GM19372 (cell line): ENCODE measurements around the gene BABAM2.

ENCODE experiments used
- ATAC-seq: cut with Tn5 transposase; IDR thresholded peaks from one replicate; pipeline ENCODE4 v1.9.1; 2021; ENCODE audit warnings: mild to moderate bottlenecking, low read depth, moderate library complexity; ENCODE audit not compliant: unreplicated experiment

The BABAM2 gene

GRCh38 chr2:28348149-28348567 lies 457.6 kb downstream of the BABAM2 start:
- ATAC-seq = no peak

DNA sequence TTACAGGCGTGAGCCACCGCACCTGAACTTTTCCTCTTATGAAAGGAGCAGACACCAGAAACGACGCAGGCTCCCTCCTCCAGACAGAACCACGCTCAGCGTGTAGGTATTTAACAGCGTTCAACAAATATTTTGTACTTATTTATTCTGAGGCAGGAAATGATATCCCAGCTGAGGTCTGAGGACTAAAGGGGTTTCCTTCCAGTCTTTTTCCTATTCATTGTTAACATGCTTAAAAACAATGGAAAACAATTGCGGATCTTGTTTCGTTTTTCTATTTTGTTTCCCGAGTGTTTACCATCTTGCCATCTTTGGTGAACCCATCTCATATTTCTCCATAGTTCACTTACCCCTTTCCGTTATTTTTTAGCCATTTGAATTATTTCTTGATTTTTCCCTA lies 458.4 kb downstream of the BABAM2 start:
- no peak for ATAC-seq

GRCh38 chr2:28349546-28350165 lies 459.1 kb downstream of the BABAM2 start:
- no peak for ATAC-seq

DNA sequence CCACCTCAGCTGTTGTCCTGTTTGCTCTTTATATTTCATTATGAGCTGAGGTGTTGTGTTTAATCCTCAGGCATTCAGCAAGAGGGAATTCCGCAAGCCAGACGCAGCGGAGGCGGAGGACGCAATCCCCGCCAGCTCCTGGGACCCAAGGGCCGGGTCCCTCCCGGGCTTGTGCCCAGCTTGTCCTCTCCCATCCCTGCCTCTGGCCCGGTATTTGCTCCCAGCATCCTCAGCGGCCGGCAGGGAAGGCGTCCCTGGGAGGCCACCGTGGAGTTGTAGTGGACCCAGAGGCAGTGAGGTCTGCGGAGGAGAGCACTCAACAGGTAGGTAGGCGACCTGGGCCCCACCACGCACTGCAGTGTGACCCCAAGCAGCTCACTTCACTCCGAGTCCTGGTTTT lies 459.7 kb downstream of the BABAM2 start:
- no peak for ATAC-seq

- ATAC-seq = no peak
These were observed 460.3 kb downstream of the BABAM2 start for GRCh38 chr2:28350791-28351285.

- no peak for ATAC-seq
These were observed 461.1 kb downstream of the BABAM2 start for GRCh38 chr2:28351621-28352020.

GRCh38 chr2:28352104-28352503 lies 461.6 kb downstream of the BABAM2 start:
- ATAC-seq = no peak

GRCh38 chr2:28352610-28353195 lies 462.2 kb downstream of the BABAM2 start:
- ATAC-seq = no peak

DNA sequence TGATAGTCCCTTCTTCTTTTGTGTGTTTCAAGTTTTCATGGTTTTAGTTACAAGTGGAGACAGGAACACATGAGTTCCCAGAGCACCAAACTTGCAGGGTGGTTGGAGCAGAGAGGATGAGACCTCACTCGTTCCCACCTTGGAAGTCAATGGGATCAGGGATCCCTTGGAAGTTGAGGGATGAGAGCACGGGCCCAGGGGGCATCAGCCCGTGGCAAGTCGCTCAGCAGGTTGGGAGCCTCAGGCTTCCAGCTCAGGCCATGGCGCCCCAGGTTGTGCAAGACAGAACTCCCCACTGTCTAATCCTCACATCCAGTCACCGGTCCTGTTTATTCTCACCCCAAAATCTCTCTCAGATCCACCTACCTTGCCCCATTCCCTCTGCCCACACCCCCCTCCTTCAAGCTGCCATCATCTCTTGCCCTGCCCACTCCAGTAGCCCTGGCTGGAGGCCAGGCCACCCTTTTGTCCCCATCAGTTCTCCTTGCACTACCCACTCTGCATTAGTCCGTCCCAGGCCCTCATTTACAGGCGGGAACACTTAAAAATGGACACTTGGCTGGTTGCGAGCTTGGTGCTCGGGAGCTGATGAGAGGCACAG lies 464.5 kb downstream of the BABAM2 start:
- no peak for ATAC-seq

- no peak for ATAC-seq
These were observed 465.1 kb downstream of the BABAM2 start for GRCh38 chr2:28355521-28356094.

GRCh38 chr2:28356095-28356911 lies 465.8 kb downstream of the BABAM2 start:
- no peak for ATAC-seq

DNA sequence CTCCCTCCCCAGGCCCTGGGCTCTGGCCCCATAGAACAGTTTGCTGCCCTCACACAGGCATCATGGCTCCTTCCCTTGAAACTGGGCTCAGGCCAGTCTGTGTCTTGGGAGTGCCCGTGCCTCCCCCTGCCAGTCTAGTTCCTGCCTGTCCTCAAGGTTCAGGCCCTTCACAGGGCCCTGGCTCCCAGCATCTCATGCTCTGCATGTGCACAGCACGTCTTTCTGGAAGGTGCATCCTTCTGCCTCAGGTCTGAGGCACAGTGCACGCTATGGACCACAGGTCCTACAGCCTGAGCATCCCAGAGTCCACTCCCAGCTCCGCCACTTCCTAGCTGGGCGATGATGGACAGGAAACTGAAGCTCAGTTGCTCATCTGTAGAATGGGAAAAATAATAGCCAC lies 466.5 kb downstream of the BABAM2 start:
- no peak for ATAC-seq

DNA sequence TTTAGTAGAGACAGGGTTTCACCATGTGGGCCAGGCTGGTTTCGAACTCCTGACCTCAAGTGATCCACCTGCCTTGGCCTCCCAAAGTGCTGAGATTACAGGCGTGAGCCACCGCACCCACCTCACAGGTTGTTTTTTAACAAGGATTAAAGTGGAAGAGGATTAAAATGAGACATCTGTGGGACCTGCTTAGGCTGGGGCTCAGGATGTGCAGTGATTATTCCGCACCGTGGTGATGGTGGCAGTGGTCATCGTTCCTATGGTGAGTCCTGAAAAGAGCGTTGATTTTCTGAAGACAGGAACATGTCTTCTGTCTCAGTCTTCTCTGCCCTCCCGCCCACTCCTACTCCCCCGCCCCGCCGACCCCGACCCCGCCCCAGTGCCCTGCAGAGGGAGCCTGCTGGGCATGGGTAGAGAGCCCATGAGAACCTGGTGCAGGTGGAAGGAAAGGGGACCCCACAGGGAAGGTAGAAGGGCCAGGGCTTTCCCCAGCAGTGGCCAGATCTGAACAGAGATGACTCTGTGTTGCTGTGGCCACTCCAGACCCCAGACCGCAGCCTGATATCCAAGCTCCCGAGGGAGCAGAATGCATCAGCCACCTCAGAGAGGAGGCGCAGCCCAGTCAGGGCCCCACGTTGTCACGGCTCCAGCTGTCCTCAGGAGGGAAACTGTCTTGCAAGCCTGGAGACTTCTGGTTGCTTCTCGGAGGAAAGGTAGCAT lies 467.6 kb downstream of the BABAM2 start:
- no peak for ATAC-seq

DNA sequence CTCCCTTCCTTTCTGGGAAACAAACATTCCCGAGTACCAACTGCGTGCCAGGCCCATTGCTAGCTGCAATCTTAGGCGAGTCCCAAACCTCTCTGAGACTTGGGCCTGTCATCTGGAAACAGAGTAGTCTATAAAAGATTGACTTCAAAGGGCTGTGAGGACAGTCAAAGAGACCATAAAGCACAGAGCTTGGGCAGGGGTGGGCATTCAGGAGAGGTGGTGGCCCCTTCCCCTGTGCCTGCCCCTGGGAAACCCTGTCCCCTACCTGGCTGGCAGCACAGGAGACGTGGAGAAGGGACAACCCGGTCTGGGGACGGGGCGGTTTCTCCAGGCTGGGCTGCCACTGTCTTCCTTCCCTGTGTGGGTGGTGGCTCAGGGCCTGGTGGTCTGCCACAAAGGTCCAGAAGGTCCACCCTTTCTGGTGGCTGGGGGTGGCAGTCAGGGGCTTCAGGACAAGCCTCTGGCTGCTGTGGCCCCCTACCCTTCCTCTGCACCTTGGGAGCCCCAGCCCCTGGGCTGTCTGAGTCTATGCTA lies 468.2 kb downstream of the BABAM2 start:
- ATAC-seq = no peak

DNA sequence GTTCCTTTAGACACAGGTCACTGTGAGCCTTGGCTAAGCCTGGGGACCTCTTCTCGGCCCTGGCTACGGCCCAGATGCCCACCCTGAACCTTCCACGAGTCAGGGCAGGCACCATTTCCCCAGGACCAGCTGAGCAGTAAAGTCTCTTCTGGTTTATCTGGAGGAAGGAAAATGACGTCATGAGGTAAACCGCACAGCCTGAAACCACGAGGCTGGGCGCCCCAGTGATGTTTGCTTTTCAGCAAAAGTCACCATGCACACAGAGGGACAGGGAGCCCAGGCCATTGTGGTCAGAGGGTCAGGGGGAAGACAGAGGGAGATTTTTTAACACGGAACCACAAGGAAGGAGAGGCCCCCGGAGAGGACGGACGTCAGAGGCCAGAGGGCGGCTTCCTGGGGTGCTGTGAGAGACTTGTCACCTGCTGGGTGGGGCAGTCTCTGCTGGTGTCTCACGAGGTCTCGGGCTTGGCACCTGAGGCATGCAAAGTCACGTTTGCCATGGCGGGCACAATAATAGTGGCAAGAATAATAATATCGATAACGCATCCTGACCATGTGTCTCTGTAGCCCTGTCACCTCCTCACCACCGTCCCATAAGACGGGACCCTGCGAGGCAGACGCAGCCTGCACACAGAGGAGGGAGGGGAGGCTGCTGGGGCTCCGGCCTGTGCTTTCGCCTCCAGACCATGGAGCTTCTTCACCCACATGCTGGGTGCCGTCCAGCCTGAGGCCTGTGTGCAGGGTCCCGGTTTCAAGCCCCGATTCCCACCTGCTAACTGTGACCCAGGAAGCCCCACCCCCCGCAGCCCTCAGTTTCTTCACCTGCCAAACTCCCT lies 468.9 kb downstream of the BABAM2 start:
- peak; percentile 68 for ATAC-seq

- ATAC-seq = no peak
These were observed 469.7 kb downstream of the BABAM2 start for GRCh38 chr2:28360058-28360717.

GRCh38 chr2:28360718-28361293 lies 470.3 kb downstream of the BABAM2 start:
- ATAC-seq = no peak
